AG20443 (cell line): ENCODE results near the gene IFI6.

ENCODE experiments used
- DNase-seq: peaks from one replicate; pipeline ENCODE4 v3.0.0; 2012; ENCODE audit warnings: low spot score, mixed read lengths

Gene IFI6

GRCh38 chr1:27672750-27673112 lies 739 bp upstream of the IFI6 start:
- DNase-seq: peak; percentile 37

- DNase-seq: no peak
Observed at GRCh38 chr1:27669876-27670275, 2.1 kb downstream of the IFI6 start.

- DNase-seq: peak; percentile 77
Observed at GRCh38 chr1:27668808-27669723, 2.9 kb downstream of the IFI6 start.

DNA sequence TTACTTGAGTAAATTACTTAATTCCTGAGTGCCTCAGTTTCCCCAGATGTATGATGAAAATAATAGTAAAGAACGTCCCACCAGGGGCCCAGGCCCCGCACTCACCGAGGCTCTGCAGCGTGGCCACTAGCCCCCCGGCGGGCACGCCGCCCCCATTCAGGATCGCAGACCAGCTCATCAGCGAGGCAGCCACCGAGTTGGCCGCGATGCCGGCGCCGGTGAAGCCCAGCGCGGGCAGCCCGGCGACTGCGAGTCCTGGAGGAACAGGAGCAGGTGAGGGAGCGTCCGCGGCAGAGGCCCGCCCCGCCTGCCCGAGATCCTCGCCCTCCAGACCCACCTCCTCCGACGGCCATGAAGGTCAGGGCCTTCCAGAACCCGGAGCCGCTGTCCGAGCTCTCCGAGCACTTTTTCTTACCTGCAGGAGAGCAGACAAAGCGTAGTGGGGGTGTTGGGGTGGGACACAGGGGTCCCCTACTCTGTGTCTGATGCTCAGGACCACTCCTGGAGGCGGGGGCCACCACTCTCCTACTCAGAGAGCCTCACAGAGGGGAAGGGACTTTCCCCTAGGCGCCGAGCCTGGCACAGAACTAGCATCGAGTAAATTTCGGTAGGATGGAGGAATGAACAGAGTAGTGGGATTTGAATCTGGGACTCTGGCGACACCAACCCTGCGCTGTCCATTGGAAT lies 3.7 kb downstream of the IFI6 start:
- no peak for DNase-seq

- no peak for DNase-seq
Observed at GRCh38 chr1:27666791-27667254, 5.2 kb downstream of the IFI6 start.

DNA sequence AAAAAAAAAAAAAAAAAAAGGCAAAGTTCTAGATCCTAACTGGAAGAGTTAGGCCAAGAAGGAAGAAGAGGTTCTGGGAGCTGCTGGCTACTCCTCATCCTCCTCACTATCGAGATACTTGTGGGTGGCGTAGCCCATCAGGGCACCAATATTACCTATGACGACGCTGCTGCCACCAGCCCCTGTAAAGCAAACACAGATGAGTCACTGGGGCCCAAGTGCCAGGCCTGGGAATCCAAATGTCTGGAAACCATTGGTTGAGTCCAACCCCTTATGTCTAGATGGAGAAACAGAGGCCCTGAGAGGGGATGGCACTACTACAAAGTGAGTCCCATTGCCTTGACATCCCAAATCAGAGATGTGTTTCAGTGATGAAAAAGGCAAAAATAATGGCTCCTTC lies 5.7 kb downstream of the IFI6 start:
- no peak for DNase-seq

DNA sequence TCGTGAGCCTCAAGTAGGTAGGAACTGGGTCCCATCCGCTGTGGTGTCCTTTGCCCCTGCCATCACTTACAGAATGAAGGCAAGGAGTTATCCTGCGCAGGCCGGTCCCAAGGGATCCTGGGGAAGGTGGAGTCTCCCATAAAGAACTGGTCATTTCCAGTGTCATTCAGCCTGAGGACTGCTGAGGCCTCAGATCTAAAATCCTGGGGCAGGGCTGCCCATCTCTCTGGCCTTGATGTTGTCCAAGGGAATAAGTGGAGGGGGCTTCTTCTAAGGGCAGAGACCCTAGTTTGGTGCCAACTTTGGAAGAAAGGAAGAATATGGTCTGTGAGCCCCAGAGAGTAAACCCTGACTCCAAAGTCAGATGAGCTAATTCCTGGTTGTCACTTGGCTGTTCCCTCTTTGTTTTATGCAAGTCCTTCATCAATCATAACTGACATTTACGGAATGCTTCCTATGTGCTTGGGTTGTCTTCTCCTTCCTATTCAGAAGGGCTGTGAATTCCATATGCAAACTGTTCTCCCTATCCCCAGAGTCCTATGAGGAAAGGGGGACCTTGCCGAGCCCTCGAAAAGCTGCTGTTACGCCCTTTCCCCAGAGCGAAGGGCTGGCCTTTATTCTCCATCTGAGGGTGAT lies 6.9 kb downstream of the IFI6 start:
- no peak for DNase-seq

DNA sequence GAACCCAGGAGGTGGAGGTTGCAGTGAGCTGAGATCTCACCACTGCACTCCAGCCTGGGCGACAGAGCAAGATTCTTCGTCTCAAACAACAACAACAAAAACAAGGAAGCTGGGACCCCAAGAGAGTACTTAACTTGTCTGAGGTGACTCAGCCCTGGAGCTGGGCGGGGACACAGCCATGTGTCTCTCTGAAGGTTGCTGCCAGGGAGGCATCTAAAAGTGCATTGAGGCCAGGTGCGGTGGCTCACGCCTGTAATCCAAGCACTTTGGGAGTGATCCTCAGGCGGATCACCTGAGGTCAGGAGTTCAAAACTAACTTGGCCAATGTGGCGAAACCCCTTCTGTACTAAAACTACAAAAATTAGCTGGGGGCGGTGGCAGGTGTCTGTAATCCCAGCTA lies 7.7 kb downstream of the IFI6 start:
- DNase-seq: peak; percentile 20

- peak; percentile 74 for DNase-seq
Observed at GRCh38 chr1:27662707-27663393, 9.1 kb downstream of the IFI6 start.

DNA sequence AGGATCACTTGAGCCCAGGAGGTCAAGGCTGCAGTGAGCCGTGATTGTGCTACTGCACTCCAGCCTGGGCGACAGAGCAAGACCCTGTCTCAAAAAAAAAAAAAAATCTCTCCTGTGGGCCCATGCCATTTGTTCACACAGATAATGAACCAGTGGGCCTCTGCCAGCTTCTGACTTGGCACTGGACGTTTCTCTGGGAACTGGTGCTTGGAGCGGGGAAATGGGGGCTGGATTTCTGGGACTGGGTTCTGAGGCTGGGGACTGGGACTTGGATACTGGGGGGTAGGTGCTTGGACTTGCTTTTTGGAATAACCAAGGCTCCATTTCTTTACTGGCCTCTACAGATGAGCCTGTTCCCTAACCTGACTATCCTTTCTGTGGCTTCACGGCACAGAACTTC lies 9.7 kb downstream of the IFI6 start:
- DNase-seq: no peak

DNA sequence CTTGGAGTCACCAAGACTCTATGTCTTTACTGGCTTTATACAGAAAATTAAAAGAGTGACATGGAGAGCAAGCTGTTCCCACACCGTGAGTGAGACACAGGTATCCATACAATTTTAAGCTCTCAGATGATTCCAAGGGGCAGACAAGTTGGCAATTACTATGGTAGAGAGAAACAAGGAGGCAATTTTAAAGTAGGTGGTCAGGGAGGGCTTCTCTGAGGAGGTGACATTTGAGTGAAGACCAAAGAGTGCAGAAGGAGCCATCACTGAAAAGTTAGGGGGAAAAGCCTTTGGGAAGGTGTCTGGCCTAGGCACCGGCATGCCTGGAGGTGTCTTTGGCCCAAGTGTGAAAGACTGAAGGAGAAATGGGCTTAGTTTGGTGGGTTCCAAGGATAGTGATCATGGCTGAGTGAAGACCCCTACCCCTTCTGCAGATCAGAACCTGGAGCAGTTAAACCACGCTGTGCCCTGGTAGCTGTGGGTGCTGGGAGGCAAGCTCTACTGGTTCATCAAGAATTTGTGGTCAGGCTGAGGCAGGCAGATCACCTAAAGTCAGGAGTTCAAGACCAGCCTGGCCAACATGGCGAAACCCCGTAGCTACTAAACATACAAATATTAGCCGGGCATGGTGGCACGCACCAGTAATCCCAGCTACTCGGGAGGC lies 10.4 kb downstream of the IFI6 start:
- no peak for DNase-seq

GRCh38 chr1:27660300-27660835 lies 11.6 kb downstream of the IFI6 start:
- no peak for DNase-seq

DNA sequence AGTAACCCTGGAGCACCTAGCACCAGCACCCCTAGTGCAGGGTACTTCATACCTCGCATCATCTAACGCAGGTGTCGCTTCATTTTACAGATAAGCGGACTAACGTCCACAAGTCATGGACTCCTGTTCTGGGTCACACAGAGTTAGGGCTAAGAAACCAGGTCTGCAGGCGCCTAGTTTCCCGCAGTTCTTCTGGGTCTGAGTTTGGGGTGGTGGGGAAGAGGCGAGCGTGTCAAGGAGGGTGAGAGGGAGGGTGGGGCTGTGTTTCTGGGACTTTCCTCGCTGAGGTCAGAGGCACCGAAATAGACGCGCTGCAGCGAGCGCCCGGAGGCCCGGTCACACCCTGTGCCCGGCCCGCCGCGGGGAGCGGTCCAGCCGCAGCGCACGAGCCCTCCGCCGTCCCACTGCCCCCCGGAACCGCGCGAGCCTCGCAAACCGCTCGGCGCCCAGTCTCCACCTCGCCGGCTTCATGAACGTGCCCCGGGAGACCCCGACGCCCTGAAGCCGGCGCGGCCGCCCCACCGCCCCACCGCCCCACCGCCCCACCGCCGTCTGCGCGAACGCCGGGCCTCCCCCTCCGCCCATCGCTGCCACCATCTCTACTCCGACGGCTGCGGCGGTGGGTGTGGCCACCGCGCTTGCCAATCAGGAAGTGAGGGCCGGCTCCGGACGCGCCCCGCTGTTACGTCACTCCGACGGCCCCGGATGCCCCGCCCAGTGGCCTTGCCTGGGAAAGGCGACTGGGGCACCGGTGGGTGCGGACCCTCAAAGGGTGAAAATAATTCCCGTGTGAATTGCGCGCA lies 12.3 kb downstream of the IFI6 start:
- DNase-seq: peak; percentile 92

GRCh38 chr1:27658951-27659496 lies 13.0 kb downstream of the IFI6 start:
- DNase-seq: peak; percentile 81

- peak; percentile 88 for DNase-seq
Observed at GRCh38 chr1:27656157-27656893, 15.7 kb downstream of the IFI6 start.

GRCh38 chr1:27655151-27655937 lies 16.6 kb downstream of the IFI6 start:
- DNase-seq: no peak

DNA sequence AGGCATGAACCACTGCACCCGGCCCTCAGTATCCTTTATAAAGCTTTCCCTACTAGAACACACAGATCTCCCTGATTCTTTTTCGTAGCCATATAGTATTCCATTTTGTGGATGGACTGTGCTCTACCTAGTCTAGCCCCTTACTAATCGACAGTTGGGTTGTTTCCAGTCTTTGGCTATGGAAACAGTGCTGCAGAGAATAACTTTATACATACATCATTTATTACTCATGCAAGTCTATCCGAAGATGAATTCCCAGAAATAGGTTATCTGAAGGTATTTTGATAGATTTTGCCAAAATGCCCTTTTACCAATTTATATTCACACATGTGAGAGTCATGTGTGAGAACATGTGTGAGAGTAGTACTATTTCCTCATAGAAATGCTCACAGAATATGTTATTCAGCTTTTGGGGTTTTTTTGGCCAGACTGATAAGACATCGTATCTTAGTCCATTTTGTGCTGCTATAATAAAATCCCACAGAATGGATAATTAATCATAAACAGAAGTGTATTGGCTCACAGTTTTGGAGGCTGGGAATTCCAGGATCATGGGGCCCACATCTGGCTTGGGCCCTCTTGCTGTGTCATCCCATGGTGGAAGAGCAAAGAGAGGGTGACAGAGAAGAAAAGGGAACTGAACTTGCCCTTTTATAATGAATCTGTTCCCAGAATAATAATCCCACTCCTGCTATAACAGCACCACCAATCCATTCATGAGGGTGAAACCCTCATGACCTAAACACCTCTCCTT lies 19.7 kb downstream of the IFI6 start:
- no peak for DNase-seq
